Gastrocnemius medialis (tissue), 4 donors: ENCODE results near the gene SLAMF1. TPM values are rescaled to one million over a fixed set of nuclear protein-coding genes. Genes with fewer than 3 reads are reported as not detected.

Experiments
- ATAC-seq, 2 donors: fragments of 150-250 bp; one replicate each; pipeline ENCODE4 v1.9.1; 2016
- DNase-seq, 2 donors: peaks; one replicate each; pipeline ENCODE4 v3.0.0-alpha.2; 2019
- H3K27ac ChIP-seq, 4 donors: fragments of 200-600 bp; sonication (generic); 1 replicate in 1 of 4; 2 replicates in 3 of 4; pipeline ENCODE4 v1.5.1; 2016 to 2018; ENCODE audit warnings: mild to moderate bottlenecking in 2 of 4, moderate library complexity in 1 of 4
- H3K27me3 ChIP-seq, 3 donors: fragments of 200-600 bp; sonication (generic) in 2 of 3; 1 replicate in 1 of 3; 2 replicates in 2 of 3; pipeline versions ENCODE4 v1.5.1 to v1.6.0; 2016 to 2019; ENCODE audit warnings: mild to moderate bottlenecking in 1 of 3, moderate library complexity in 1 of 3
- H3K36me3 ChIP-seq, 2 donors: fragments of 200-600 bp; sonication (generic) in 1 of 2; one replicate each; pipeline ENCODE4 v1.5.1; 2017 to 2018
- H3K4me1 ChIP-seq, 2 donors: fragments of 200-600 bp; sonication (generic) in 1 of 2; one replicate each; pipeline ENCODE4 v1.5.1; 2016 to 2017; ENCODE audit warnings: mild to moderate bottlenecking in 2 of 2
- H3K4me3 ChIP-seq, 4 donors: fragments of 200-600 bp; sonication (generic) in 3 of 4; 1 replicate in 1 of 4; 2 replicates in 3 of 4; pipeline ENCODE4 v1.5.1; 2016 to 2019; ENCODE audit warnings: mild to moderate bottlenecking in 2 of 4
- H3K9me3 ChIP-seq, 3 donors: fragments of 200-600 bp; sonication (generic) in 2 of 3; 1 replicate in 1 of 3; 2 replicates in 2 of 3; pipeline ENCODE4 v1.5.1; 2016 to 2019
- CTCF ChIP-seq, 5 experiments: fragments of 450-650 bp in 3 of 5; fragments of 200-600 bp in 2 of 5; sonication (generic) in 2 of 5; IDR thresholded peaks in 4 of 5; conservative IDR thresholded peaks in 1 of 5; 1 replicate in 4 of 5; 2 replicates in 1 of 5; pipeline ENCODE4 v1.5.1; 2016 to 2019; ENCODE audit warnings: antibody characterized with exemption in 5 of 5, mild to moderate bottlenecking in 3 of 5, moderate library complexity in 3 of 5
- POLR2A ChIP-seq, 2 donors: fragments of 450-650 bp; IDR thresholded peaks; one replicate each; pipeline ENCODE4 v1.6.1; 2017; ENCODE audit warnings: antibody characterized with exemption in 2 of 2, mild to moderate bottlenecking in 2 of 2, moderate library complexity in 2 of 2
- in situ Hi-C, 4 donors: fragments of 200-750 bp; cut with MboI; loops; one replicate each; pipeline versions ENCODE4 v1.15.0 to v1.8.0; 2017; ENCODE audit warnings: low sequenced_read_pairs in 4 of 4
- intact Hi-C: fragments of 100-400 bp; cut with DNase I; formaldehyde crosslinking; loops from one replicate; pipeline ENCODE4 v1.15.1; 2023; ENCODE audit warnings: low total_unique reads
- total RNA-seq, 4 donors: library from RNA; depleted of rRNA; stranded (reverse); fragments of >200 nt; gene quantifications; one replicate each; pipeline versions ENCODE4 v1.1.0 to v1.2.3, GENCODE V29; 2016

SLAMF1 gene
- total RNA-seq, 4 donors from 2014 or later = not detected

GRCh38 chr1:160634543-160635491, 12.0 kb downstream of the SLAMF1 start:
- ATAC-seq (no peak), DNase-seq (no peak)
- H3K27ac ChIP-seq = no peak overlapping the region
- TF ChIP-seq POLR2A (IDR thresholded peaks at IDR 0.05) (no peak), CTCF (IDR thresholded peaks at IDR 0.05 in 4 of 5, conservative IDR thresholded peaks at IDR 0.05 in 1 of 5) (no peak)
- in situ Hi-C loops = no loop called here
- no peaks in the 10 kb centered on the region for H3K27me3 ChIP-seq
- intact Hi-C loops = no loop called here
- H3K4me1 ChIP-seq = no peaks in the 10 kb centered on the region
- H3K4me3 ChIP-seq = no peak overlapping the region
- no peaks in the 10 kb centered on the region for H3K36me3 ChIP-seq
- H3K9me3 ChIP-seq = no peaks in the 10 kb centered on the region

- no peak for TF ChIP-seq CTCF (IDR thresholded peaks at IDR 0.05 in 4 of 5, conservative IDR thresholded peaks at IDR 0.05 in 1 of 5)
- no peak for TF ChIP-seq POLR2A (IDR thresholded peaks at IDR 0.05)
- Histone ChIP-seq H3K4me3 (no peak overlapping the region), H3K36me3 (no peaks in the 10 kb centered on the region), H3K27me3 (no peaks in the 10 kb centered on the region), H3K4me1 (no peaks in the 10 kb centered on the region), H3K9me3 (no peaks in the 10 kb centered on the region), H3K27ac (no peak overlapping the region)
- in situ Hi-C loops (no loop called here), intact Hi-C loops (no loop called here)
- no peak for DNase-seq
- no peak for ATAC-seq
Measured at GRCh38 chr1:160633330-160633903, 13.4 kb downstream of the SLAMF1 start.

GRCh38 chr1:160631983-160632625, 14.7 kb downstream of the SLAMF1 start:
- in situ Hi-C loops = no loop called here
- Histone ChIP-seq H3K36me3 (no peaks in the 10 kb centered on the region), H3K27me3 (no peaks in the 10 kb centered on the region), H3K4me1 (no peaks in the 10 kb centered on the region), H3K27ac (no peak overlapping the region), H3K4me3 (no peak overlapping the region), H3K9me3 (no peaks in the 10 kb centered on the region)
- no peak for DNase-seq
- intact Hi-C loops = no loop called here
- no peak for TF ChIP-seq CTCF (IDR thresholded peaks at IDR 0.05 in 4 of 5, conservative IDR thresholded peaks at IDR 0.05 in 1 of 5)
- TF ChIP-seq POLR2A (IDR thresholded peaks at IDR 0.05) = no peak
- ATAC-seq = no peak

- Histone ChIP-seq H3K36me3 (no peaks in the 10 kb centered on the region), H3K4me3 (no peak overlapping the region), H3K27ac (no peak overlapping the region), H3K4me1 (no peaks in the 10 kb centered on the region), H3K27me3 (no peaks in the 10 kb centered on the region), H3K9me3 (no peaks in the 10 kb centered on the region)
- no peak for ATAC-seq
- intact Hi-C loops = no loop called here
- TF ChIP-seq POLR2A (IDR thresholded peaks at IDR 0.05) = no peak
- TF ChIP-seq CTCF (IDR thresholded peaks at IDR 0.05 in 4 of 5, conservative IDR thresholded peaks at IDR 0.05 in 1 of 5) = no peak
- no peak for DNase-seq
- in situ Hi-C loops = no loop called here
Measured at GRCh38 chr1:160630523-160631451, 16.1 kb downstream of the SLAMF1 start.
